Neutrophil (primary cell): ENCODE measurements around the gene IMMT.

Experiments
- H3K27ac ChIP-seq: fragments of 200-600 bp; sonication (generic); 2 replicates; pipeline ENCODE4 v1.5.1; 2016; ENCODE audit warnings: mild to moderate bottlenecking, moderate library complexity
- H3K27me3 ChIP-seq: fragments of 200-600 bp; sonication (generic); 2 replicates; pipeline ENCODE4 v1.6.0; 2016; ENCODE audit warnings: mild to moderate bottlenecking
- H3K36me3 ChIP-seq: fragments of 200-600 bp; sonication (generic); 2 replicates; pipeline ENCODE4 v1.5.1; 2017
- H3K4me1 ChIP-seq, 2 experiments: fragments of 200-600 bp in 1 of 2; sonication (generic) in 1 of 2; 1 replicate in 1 of 2; 2 replicates in 1 of 2; pipeline versions ENCODE4 v1.5.1 to v1.6.1; 2013 to 2016; ENCODE audit warnings: low read depth in 1 of 2, low read length in 1 of 2, mild to moderate bottlenecking in 1 of 2, moderate library complexity in 1 of 2; ENCODE audit not compliant: control insufficient read depth in 1 of 2, insufficient read depth in 1 of 2
- H3K4me3 ChIP-seq, 2 experiments: fragments of 200-600 bp in 1 of 2; sonication (generic) in 1 of 2; 1 replicate in 1 of 2; 2 replicates in 1 of 2; pipeline ENCODE4 v1.5.1; 2013 to 2016; ENCODE audit warnings: low read depth in 1 of 2, low read length in 1 of 2, mild to moderate bottlenecking in 1 of 2, moderate library complexity in 1 of 2
- H3K9me3 ChIP-seq: fragments of 200-600 bp; sonication (generic); 2 replicates; pipeline ENCODE4 v1.5.1; 2016
- TF ChIP-seq, protein P1 (sequence below): fragments of 200-600 bp; sonication (generic); IDR thresholded peaks from 2 replicates; pipeline ENCODE4 v1.5.1; 2016; ENCODE audit warnings: antibody characterized with exemption

Gene IMMT

DNA sequence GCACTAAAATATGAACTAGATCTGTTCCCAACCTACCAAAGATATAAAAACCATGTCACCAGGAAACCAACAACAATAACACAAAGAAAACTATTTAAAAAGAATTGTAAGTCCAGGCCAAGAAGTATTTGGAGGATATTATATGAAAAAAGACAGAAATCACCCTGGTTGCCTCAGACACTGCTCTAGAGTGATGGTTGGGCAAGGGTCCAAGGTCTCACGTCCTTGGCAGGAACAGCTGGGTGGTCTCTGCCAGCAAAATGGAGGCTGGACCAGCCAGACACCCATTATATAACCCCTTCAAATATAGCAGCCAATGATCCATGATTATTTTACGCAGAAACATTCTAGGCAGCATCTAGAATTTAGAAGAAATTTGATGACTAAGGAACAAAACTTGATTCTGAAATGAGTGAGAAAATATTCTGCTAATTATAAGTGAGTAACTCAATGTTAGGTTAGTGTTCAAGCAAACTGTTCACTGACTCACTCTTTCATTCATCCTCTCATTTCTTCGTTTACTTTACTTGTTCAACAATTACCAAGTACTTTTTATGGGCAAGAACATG is 39.4 kb upstream of the IMMT start:
- Histone ChIP-seq H3K9me3 (no peaks in the 10 kb centered on the region), H3K27ac (no peak overlapping the region), H3K4me1 (no peaks in the 10 kb centered on the region), H3K4me3 (no peak overlapping the region), H3K36me3 (no peaks in the 10 kb centered on the region), H3K27me3 (peaks cover 12% of the 10 kb centered on the region)
- TF ChIP-seq, protein P1, sequence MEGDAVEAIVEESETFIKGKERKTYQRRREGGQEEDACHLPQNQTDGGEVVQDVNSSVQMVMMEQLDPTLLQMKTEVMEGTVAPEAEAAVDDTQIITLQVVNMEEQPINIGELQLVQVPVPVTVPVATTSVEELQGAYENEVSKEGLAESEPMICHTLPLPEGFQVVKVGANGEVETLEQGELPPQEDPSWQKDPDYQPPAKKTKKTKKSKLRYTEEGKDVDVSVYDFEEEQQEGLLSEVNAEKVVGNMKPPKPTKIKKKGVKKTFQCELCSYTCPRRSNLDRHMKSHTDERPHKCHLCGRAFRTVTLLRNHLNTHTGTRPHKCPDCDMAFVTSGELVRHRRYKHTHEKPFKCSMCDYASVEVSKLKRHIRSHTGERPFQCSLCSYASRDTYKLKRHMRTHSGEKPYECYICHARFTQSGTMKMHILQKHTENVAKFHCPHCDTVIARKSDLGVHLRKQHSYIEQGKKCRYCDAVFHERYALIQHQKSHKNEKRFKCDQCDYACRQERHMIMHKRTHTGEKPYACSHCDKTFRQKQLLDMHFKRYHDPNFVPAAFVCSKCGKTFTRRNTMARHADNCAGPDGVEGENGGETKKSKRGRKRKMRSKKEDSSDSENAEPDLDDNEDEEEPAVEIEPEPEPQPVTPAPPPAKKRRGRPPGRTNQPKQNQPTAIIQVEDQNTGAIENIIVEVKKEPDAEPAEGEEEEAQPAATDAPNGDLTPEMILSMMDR = no peak

DNA sequence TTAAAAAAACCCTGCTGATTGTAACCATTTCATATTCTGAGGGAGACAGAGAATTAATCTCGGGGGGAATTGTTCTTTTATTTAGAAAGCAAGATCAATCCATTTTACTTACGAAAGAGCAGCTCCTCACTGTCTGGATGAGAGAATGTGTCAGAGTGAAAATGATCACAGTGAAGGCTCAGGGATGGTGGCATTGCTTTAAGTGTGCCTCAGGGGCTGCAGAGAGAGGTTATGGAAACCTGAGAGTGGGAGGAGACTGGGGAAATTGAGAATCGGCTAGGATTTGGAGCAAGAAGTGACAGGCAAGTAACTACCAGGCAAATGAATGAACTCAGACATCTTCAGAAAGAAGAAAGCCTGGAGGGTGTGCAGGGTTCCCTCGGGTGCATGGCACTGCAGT is 38.2 kb upstream of the IMMT start:
- no peak overlapping the region for H3K4me3 ChIP-seq

DNA sequence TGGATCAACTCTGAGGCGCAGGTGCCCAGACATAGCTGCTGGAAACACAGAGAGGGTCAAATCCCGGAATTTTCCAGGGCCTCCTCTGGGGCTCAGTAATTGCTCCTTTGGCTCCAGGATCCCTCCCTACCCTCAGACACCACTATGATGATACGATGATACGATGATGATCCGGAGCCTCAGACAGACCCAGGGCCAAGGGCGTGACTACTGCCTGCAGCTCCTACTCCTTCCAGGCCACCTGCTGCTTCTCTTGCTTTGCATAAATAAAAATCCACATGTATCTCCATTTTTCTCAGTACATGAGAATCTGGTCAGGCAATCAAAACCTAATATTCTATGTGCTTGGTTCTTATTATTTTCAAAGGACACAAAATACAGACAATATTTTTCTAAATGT is 37.6 kb upstream of the IMMT start:
- Histone ChIP-seq H3K36me3 (no peaks in the 10 kb centered on the region), H3K4me3 (no peak overlapping the region), H3K9me3 (no peaks in the 10 kb centered on the region), H3K4me1 (peaks cover 0 to 5% of the 10 kb centered on the region in 2 experiments), H3K27me3 (peaks cover 3% of the 10 kb centered on the region), H3K27ac (no peak overlapping the region)
- TF ChIP-seq, protein P1 = no peak

More for the DNA sequence above, 38.2 kb upstream of the IMMT start:
- H3K27me3 ChIP-seq = peaks cover 8% of the 10 kb centered on the region
- peaks cover 0 to 5% of the 10 kb centered on the region in 2 experiments for H3K4me1 ChIP-seq
- no peak overlapping the region for H3K27ac ChIP-seq
- H3K36me3 ChIP-seq = no peaks in the 10 kb centered on the region
- H3K9me3 ChIP-seq = no peaks in the 10 kb centered on the region
- TF ChIP-seq, protein P1 = no peak

DNA sequence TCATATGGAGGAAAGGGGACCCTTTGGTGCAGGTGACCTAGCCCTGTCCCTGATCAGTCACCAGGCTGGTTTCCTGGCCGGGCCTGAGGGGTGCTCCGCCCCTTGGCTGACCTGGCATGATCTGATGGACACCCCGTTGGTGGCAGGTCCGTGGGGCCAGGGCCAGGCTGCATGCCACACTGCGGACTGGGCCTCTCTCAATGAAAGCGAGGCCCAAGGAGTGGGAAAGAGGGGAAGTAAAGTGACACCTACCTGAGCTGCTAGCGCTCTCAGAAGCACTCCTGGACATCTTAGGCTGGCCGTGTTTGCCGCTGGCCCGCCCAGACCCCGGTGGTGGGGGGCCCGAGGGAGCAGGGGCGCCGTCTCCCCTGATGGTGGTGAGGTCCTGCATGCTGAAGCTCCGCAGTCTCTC is 37.1 kb upstream of the IMMT start:
- no peak overlapping the region for H3K27ac ChIP-seq
- H3K27me3 ChIP-seq = no peaks in the 10 kb centered on the region
- peaks cover 0 to 5% of the 10 kb centered on the region in 2 experiments for H3K4me1 ChIP-seq
- H3K4me3 ChIP-seq = no peak overlapping the region
- no peaks in the 10 kb centered on the region for H3K36me3 ChIP-seq
- H3K9me3 ChIP-seq = no peaks in the 10 kb centered on the region
- TF ChIP-seq, protein P1 = no peak

DNA sequence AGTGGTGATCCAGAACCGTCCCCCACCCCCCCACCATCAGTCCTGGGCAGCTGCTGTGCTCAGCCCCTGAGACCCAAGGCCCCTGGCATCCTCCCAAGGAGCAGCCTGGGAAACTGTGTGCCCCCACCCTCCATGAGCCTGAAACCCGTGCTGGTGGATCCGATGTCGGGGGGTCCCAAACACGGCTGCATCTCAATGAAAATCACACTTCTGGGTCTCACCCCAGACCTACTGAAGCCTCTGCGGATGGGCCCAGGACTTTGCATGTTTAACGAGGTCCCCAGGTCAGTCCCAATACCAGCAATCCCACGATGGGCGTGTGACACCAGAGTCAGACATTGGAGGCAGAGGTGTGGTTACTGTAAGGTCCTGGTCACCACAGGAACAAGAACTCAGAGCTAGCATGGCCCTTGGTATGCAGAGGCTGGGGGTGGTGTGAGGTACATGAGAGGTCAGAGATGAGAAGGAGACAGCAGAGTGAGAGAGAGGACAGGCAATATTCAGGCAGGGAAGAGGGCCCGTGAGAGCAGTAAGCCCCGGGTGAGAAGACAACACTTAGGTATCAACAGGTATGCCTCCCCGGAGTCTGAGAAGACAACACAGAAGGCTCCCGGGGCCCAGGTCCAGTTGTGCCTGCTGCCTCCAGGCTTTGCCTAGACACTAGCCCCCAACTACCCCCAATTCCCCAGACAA is 36.6 kb upstream of the IMMT start:
- Histone ChIP-seq H3K9me3 (no peaks in the 10 kb centered on the region), H3K4me1 (peaks cover 0 to 5% of the 10 kb centered on the region in 2 experiments), H3K36me3 (no peaks in the 10 kb centered on the region), H3K27ac (no peak overlapping the region), H3K4me3 (no peak overlapping the region), H3K27me3 (no peaks in the 10 kb centered on the region)
- TF ChIP-seq, protein P1 = no peak
